GM21526 (cell line): Measurements from ENCODE around the gene PARD3.
"Not testable (repeated sequence)": the region's sequence is repeated elsewhere in the genome, so short reads cannot be mapped to it uniquely, and the experiment has no call there.

ENCODE experiments used
- ATAC-seq: cut with Tn5 transposase; IDR thresholded peaks from one replicate; pipeline ENCODE4 v1.9.1; 2021; ENCODE audit warnings: moderate library complexity; ENCODE audit not compliant: unreplicated experiment, low FRiP score

PARD3 gene

GRCh38 chr10:34297541-34298345 lies 517.4 kb downstream of the PARD3 start:
- no peak for ATAC-seq

GRCh38 chr10:34295142-34295548 lies 520.0 kb downstream of the PARD3 start:
- ATAC-seq, result no peak

- ATAC-seq, result no peak
These were observed 521.0 kb downstream of the PARD3 start for GRCh38 chr10:34294137-34294536.

- ATAC-seq, result no peak
These were observed 522.4 kb downstream of the PARD3 start for GRCh38 chr10:34292675-34293074.

GRCh38 chr10:34292194-34292565 lies 522.9 kb downstream of the PARD3 start:
- ATAC-seq, result no peak

GRCh38 chr10:34291466-34292193 lies 523.5 kb downstream of the PARD3 start:
- no peak for ATAC-seq

GRCh38 chr10:34290412-34291081 lies 524.5 kb downstream of the PARD3 start:
- no peak for ATAC-seq

GRCh38 chr10:34288634-34289033 lies 526.5 kb downstream of the PARD3 start:
- no peak for ATAC-seq

- ATAC-seq, result no peak
These were observed 528.9 kb downstream of the PARD3 start for GRCh38 chr10:34286136-34286739.

- ATAC-seq, result no peak
These were observed 533.2 kb downstream of the PARD3 start for GRCh38 chr10:34281661-34282582.

- no peak for ATAC-seq
These were observed 534.3 kb downstream of the PARD3 start for GRCh38 chr10:34280599-34281374.

GRCh38 chr10:34275626-34276130 lies 539.4 kb downstream of the PARD3 start:
- ATAC-seq, result no peak

GRCh38 chr10:34274906-34275305 lies 540.2 kb downstream of the PARD3 start:
- ATAC-seq, result no peak

GRCh38 chr10:34273340-34273739 lies 541.8 kb downstream of the PARD3 start:
- no peak for ATAC-seq

GRCh38 chr10:34272316-34272715 lies 542.8 kb downstream of the PARD3 start:
- no peak for ATAC-seq

GRCh38 chr10:34268410-34268809 lies 546.7 kb downstream of the PARD3 start:
- not testable (repeated sequence) for ATAC-seq

- ATAC-seq, result no peak
These were observed 552.1 kb downstream of the PARD3 start for GRCh38 chr10:34262985-34263384.

GRCh38 chr10:34260904-34261303 lies 554.2 kb downstream of the PARD3 start:
- ATAC-seq, result no peak

- ATAC-seq, result no peak
These were observed 558.9 kb downstream of the PARD3 start for GRCh38 chr10:34256216-34256615.
